CD1c-positive myeloid dendritic cell (primary cell): ENCODE data around the gene MBNL2.
A peak's percentile ranks its signal among the peaks of the same experiment; 100 is the strongest.

Source experiments
- DNase-seq: peaks from one replicate; pipeline ENCODE4 v3.0.0-alpha.2; 2016; ENCODE audit errors: extremely low spot score

Gene MBNL2

DNA sequence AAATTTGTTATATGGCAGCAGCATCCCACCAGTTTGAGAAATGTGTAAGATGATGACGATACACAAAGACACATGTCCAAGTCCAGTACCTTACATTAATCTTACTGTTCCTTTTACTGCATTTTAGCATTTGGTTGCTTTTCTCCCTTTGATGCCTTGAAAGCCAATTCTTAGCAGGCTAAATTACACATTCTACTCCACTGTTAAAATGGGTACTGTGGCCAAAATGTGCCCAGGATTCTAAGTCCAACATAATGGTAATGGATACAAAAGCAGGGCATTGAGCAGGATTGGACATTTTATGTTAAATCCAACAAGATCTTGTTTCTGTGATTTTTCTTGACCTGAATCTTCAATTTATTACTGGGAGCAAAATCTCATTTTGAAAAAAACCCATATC, 159.1 kb downstream of the MBNL2 start:
- DNase-seq: no peak

GRCh38 chr13:97382276-97382675, 160.1 kb downstream of the MBNL2 start:
- DNase-seq: no peak

DNA sequence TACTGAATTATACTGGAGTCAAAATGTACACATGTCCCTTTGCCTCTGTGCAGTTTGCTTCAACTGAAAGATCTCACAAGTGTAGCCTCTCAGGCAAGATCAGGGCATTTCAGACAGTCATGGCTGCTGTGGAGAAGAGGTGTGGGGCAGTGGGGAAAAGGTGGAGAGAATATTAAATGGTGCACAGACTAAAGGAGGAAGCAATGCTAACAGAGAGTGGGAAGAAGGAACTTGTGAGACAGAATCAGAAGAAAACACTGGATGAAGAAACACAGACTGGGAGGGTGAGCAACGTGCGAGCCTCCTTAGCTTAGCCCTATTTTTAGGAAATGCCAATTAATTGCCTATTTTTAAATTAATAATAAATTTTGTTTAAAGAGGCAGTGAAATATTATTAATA, 162.2 kb downstream of the MBNL2 start:
- DNase-seq: peak; percentile 65

- DNase-seq: no peak
Measured at GRCh38 chr13:97385146-97385545, 163.0 kb downstream of the MBNL2 start.

DNA sequence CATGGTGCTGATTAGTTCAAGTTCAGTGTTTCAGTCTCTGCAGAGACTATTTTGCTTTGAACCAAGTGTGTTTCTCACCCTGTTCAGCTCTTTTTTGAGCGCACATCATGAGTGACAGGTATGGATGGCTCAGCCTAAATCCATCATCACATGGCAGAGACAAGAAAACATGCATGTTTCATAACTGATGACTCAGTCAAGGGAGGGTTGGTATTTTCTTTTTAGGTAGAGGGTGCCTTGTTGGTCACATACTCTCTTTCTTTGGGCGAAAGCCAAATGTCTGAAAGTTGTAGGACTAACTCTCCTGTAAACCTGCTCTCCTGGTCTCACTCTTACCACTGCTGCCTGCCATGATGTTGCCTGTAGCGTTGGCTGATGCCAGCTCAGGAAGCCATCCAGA, 163.7 kb downstream of the MBNL2 start:
- DNase-seq: peak; percentile 8

- DNase-seq: peak; percentile 64
Measured at GRCh38 chr13:97386801-97387484, 164.8 kb downstream of the MBNL2 start.

DNA sequence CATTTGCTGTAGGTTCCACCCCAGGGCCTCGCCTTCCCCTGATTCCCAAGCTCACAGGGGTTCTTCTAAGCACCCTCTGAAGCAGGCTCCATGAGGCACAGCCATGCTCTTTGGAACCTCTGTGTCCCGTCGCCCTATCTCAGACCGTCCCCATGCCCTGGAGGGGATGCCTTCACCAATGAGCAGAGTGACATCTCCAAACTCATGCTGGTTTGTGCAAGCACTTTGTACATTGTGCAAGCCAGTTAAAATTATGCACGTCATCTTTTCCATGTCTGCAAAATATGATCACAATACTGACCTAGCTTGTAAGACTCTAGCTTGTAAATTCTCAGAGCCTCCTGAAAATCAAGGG, 165.3 kb downstream of the MBNL2 start:
- peak; percentile 67 for DNase-seq

DNA sequence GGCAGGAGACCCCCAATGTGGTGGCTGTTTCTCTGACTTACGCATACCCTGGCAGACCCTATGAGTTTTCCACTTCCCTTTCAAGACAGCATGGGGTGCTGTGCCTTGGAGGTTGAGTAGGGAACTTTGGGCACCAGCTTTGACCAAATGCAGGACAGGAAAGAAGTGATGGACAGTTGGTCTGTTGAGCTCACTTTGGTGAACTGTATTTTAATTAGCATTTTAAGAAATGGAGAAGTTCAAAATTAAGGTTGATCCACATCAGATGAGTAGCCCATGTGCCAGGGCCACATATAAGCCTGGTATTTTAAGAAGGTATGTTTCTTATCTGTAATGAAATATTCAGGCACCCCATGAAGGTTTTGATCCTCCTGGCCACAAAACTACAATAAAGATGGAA, 165.8 kb downstream of the MBNL2 start:
- DNase-seq: peak; percentile 41

GRCh38 chr13:97388373-97388772, 166.2 kb downstream of the MBNL2 start:
- DNase-seq: peak; percentile 33

DNA sequence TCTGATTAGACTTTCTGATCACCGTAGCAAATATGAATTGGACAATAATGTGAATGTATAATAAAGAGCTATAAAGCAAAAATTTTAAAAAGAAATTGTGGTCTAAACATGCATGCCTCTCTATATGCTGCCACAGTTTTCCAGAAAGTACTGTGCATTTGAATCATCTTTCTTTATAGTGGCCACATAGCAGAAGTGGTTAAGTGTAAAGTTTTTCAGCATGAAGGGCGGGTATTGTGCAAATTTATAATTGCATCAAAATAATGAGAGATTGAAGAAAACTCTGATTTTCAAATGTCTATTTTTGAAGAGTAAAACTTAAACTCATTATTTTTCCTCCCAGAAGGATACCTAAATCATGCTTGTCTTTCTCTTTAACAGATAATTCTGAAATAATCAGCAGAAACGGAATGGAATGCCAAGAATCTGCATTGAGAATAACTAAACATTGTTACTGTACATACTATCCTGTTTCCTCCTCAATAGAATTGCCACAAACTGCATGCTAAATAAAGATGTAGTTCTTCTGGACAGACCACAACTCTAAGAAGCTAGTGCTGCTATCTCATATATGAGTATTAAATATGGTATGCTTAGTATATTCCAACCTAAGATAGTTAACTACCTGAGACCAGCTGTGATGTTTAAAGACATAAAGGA, 168.9 kb downstream of the MBNL2 start:
- DNase-seq: no peak

GRCh38 chr13:97392020-97392419, 169.9 kb downstream of the MBNL2 start:
- no peak for DNase-seq

DNA sequence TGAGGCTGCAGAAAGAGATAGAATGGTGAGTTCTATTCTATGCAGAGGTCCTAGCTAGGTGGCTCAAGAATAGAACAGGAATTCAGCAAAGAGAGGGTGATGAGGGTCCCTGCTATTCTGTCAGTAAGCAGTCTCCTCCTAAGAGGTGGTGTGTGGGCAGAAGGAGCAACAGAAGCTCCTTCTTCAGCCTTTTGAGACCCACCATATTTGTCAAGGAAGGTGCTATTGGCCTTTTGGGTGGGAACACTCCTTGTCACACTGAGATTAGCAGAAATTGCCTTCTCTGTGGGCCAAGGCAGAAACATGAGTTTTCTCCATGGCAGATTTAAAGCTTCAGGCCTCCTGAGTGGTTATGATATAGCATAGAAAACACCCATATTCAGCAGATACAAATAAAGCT, 172.4 kb downstream of the MBNL2 start:
- no peak for DNase-seq

- no peak for DNase-seq
Measured at GRCh38 chr13:97395447-97396136, 173.5 kb downstream of the MBNL2 start.

GRCh38 chr13:97397267-97397666, 175.1 kb downstream of the MBNL2 start:
- no peak for DNase-seq

DNA sequence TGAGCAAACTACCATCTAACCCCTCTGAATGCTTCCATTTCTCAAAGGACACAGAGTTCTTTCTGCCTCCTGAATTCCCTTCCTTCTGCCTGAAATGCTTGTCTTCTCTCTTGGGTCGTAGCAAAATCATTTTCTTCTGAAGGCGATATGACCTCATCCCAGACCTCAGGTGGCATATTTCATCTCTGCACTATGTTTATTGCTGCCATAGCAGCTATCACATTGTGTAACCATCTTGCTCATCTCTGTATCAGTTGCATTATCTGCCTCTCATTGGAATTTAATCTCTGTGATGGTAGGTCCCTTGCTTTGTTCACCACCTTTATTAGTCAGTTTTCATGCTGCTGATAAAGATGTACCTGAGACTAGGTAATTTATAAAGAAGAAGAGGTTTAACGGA, 179.3 kb downstream of the MBNL2 start:
- no peak for DNase-seq

- no peak for DNase-seq
Measured at GRCh38 chr13:97403893-97404750, 182.0 kb downstream of the MBNL2 start.

DNA sequence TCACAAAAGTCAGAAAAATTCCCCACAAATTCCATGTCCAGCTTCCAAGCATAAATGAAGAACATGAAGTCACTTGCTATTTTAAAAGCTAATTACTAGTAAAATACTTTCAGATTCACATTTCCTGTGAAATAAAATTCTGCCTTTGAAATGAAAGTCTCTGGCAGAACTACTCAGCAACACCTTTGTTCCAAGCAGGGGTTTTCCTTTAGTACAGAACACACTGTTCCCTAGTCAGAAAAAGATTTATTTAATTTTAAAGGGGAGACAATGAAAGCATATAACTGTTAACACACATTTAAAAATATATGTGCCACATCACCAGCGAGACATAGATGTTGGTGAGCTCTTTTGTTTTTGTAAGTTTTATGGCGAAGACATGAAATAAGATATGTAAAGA, 185.4 kb downstream of the MBNL2 start:
- no peak for DNase-seq

DNA sequence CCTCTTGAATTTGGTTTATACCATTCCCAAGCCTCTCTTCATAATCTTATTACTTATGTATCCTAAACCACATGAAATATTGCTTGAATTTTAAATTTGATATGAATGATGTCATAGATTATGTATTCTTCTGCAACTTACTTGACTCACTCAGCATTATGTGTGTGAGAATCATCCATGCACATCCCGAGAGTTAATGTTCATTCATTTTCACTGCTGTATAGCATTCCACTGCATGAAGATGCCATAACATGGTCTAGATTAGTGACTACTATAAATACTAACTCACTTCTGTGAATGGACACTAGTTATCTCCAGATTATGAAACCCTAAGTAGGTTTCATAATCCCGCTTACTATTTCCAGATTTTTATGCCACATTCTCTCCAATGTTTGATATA, 186.8 kb downstream of the MBNL2 start:
- no peak for DNase-seq

- no peak for DNase-seq
Measured at GRCh38 chr13:97411984-97412383, 189.9 kb downstream of the MBNL2 start.

GRCh38 chr13:97413694-97414093, 191.6 kb downstream of the MBNL2 start:
- DNase-seq: no peak

DNA sequence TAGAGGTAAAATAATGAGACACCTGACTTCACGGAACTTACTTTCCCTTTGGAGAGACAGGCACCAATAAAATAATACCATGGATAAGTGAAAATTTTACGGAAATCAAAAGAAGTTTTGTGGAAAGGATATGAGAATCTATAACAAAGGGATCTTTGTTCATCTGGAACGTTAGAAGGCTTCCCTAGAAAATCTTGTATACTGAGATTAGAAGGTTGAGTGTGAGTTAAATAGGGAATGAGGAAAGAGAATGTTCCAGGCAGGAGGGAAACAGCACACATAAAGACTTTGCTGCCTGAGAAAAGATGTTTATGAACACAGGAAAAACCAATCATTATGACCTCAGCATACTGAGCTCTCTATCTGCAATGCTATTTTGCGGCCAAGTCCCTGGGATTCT, 192.3 kb downstream of the MBNL2 start:
- DNase-seq: no peak

DNA sequence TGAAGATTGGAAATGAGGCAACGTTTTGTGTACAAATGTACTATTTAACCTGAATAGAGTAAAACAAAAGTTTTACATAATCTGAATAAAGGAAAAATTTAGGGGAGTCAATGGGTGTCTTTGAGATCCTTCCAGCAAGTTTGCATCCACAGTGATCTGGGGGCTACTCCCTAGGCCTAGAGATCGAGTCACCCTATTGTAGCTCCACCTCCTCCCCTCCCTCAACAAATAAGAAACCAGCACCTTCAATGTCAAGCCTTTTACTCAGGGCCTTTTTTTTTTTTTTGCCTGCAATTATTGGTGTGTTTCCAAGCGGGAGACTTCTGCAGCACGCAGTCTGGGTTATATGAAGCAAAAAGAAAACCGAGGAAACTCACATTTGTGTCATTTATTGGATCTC, 195.6 kb downstream of the MBNL2 start:
- no peak for DNase-seq
